ENCODE measurements around the gene RANGRF.

The RANGRF gene

DNA sequence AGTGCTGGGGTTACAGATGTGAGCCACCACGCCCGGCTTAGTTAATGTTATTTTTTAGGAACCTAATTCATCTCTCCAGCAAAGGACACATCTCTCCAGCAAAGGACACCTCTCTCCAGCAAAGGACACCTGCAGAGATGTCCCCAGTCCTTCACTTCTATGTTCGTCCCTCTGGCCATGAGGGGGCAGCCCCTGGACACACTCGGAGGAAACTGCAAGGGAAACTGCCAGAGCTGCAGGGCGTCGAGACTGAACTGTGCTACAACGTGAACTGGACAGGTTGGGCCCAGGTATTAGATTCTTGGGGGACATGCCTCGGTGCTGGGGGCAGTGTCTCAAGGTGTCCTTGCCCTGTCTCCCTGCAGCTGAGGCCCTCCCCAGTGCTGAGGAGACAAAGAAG is 34.7 kb upstream of the RANGRF start:
- TF ChIP-seq, protein P1, sequence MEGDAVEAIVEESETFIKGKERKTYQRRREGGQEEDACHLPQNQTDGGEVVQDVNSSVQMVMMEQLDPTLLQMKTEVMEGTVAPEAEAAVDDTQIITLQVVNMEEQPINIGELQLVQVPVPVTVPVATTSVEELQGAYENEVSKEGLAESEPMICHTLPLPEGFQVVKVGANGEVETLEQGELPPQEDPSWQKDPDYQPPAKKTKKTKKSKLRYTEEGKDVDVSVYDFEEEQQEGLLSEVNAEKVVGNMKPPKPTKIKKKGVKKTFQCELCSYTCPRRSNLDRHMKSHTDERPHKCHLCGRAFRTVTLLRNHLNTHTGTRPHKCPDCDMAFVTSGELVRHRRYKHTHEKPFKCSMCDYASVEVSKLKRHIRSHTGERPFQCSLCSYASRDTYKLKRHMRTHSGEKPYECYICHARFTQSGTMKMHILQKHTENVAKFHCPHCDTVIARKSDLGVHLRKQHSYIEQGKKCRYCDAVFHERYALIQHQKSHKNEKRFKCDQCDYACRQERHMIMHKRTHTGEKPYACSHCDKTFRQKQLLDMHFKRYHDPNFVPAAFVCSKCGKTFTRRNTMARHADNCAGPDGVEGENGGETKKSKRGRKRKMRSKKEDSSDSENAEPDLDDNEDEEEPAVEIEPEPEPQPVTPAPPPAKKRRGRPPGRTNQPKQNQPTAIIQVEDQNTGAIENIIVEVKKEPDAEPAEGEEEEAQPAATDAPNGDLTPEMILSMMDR (conservative IDR thresholded peaks at IDR 0.05; ENCODE audit: low read depth) = no peak
- no peak overlapping the region for H3K27ac ChIP-seq
- ChIA-PET POLR2A (ENCODE audit: low non-redundant PET) (no interaction called here), CTCF (interaction anchor here (0.8 kb wide), 1 partner anchor 47 kb away, joined by 4 read pairs; no protein-coding TSS in a partner anchor)
- DNase-seq (ENCODE audit: low spot score) = no peak

DNA sequence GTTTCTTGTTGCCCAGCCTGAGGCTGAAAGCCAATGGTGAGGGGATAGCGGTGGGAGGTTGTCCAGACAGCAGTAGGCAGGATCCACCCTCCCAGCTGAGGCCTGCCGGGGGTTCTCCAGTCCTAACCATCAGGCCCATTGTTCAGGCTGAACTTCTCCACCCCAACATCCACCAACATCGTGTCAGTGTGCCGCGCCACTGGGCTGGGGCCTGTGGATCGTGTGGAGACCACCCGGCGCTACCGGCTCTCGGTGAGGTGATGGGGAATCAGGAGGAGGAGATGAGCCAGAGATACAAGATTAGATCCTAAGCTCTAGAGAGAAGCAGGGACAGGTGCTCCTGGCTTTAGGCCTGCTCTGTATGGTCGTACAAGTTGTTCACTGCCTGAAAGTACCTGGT is 33.6 kb upstream of the RANGRF start:
- POLR2A ChIA-PET (ENCODE audit: low non-redundant PET) = no interaction called here
- H3K27ac ChIP-seq = no peak overlapping the region
- no peak for DNase-seq (ENCODE audit: low spot score)
- CTCF ChIA-PET = no interaction called here
- TF ChIP-seq, protein P1 (conservative IDR thresholded peaks at IDR 0.05; ENCODE audit: low read depth) = no peak

DNA sequence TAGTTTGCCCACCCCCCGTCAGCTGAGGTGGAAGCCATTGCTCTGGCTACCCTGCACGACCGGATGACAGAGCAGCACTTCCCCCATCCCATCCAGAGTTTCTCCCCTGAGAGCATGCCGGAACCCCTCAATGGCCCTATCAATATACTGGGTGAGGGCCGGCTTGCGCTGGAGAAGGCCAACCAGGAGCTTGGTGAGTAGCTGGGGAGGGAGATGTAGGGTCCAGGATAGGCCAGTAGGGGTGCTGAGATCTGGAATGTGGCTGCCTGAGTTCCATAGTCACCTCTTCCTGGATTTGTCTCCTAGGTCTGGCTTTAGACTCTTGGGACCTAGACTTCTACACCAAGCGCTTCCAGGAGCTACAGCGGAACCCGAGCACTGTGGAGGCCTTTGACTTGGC is 33.0 kb upstream of the RANGRF start:
- no peak overlapping the region for H3K27ac ChIP-seq
- TF ChIP-seq, protein P1 (conservative IDR thresholded peaks at IDR 0.05; ENCODE audit: low read depth) = no peak
- ChIA-PET CTCF (no interaction called here), POLR2A (ENCODE audit: low non-redundant PET) (no interaction called here)
- no peak for DNase-seq (ENCODE audit: low spot score)

DNA sequence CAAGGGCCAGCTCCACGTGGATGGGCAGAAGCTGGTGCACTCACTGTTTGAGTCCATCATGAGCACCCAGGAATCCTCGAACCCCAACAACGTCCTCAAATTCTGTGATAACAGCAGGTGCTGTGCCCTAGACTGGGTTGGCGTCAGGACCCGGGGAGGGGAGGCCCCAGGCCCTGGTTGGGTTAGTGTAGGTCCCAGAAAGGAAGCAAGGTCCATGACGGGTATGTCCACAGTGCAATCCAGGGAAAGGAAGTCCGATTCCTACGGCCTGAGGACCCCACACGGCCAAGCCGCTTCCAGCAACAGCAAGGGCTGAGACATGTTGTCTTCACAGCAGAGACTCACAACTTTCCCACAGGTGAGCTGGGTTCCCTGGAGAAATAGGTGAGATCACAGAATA is 32.2 kb upstream of the RANGRF start:
- ChIA-PET POLR2A (ENCODE audit: low non-redundant PET) (no interaction called here), CTCF (no interaction called here)
- TF ChIP-seq, protein P1 (conservative IDR thresholded peaks at IDR 0.05; ENCODE audit: low read depth) = no peak
- DNase-seq (ENCODE audit: low spot score) = no peak
- H3K27ac ChIP-seq = no peak overlapping the region

DNA sequence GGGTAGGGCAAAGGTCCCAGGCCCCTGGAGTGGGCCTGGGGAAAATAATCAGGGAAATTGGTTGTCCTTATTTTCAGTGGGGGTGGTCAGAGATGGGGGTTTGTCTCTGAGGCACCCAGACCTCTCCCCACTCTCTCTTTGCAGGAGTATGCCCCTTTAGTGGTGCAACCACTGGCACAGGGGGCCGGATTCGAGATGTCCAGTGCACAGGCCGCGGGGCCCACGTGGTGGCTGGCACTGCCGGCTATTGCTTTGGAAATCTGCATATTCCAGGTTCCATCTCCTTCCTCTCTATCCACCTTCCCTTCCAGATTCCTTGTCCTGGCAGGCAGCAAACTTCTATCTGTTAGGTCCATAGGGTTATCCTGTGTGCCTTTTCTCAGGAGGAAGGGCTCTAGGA is 31.8 kb upstream of the RANGRF start:
- POLR2A ChIA-PET (ENCODE audit: low non-redundant PET) = no interaction called here
- H3K27ac ChIP-seq = no peak overlapping the region
- CTCF ChIA-PET = interaction anchor here (0.6 kb wide), 1 partner anchor 330 kb away, joined by 4 read pairs; no protein-coding TSS in a partner anchor
- TF ChIP-seq, protein P1 (conservative IDR thresholded peaks at IDR 0.05; ENCODE audit: low read depth) = no peak
- DNase-seq (ENCODE audit: low spot score) = no peak

DNA sequence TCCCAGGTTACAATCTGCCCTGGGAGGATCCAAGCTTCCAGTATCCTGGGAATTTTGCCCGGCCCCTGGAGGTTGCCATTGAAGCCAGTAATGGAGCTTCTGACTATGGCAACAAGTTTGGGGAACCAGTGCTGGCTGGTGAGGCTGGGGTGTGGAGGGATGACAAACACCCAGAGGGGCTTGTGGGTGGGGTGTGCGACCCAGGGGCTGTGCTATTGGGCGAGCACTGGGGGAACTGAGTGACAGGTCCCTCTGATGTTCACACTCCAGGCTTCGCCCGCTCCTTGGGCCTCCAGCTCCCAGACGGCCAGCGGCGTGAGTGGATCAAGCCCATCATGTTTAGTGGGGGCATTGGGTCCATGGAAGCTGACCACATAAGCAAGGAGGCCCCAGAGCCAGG is 30.7 kb upstream of the RANGRF start:
- H3K27ac ChIP-seq = peak overlapping the region; percentile 11; the same call in 1 of the 2 replicates
- DNase-seq (ENCODE audit: low spot score) = no peak
- TF ChIP-seq, protein P1 (conservative IDR thresholded peaks at IDR 0.05; ENCODE audit: low read depth) = no peak
- ChIA-PET CTCF (no interaction called here), POLR2A (ENCODE audit: low non-redundant PET) (no interaction called here)

DNA sequence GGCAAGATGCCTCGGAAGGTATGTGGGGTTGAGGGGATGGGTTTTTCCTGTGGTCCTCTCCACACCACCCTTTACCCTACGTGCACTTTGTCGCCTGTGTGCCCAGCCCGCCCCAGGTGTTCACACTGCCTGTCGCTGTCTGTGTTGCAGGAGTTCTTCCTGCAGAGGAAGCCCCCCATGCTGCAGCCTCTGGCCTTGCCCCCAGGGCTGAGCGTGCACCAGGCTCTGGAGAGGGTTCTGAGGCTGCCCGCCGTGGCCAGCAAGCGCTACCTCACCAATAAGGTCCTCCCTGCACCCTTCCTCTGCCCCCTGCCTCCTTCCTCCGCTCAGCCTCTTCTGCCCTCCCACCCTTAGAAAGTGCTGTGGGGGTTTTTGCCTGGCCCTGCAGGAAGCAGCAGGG is 24.1 kb upstream of the RANGRF start:
- CTCF ChIA-PET = no interaction called here
- TF ChIP-seq, protein P1 (conservative IDR thresholded peaks at IDR 0.05; ENCODE audit: low read depth) = no peak
- no peak for DNase-seq (ENCODE audit: low spot score)
- no peak overlapping the region for H3K27ac ChIP-seq
- POLR2A ChIA-PET (ENCODE audit: low non-redundant PET) = interaction anchor here (0.7 kb wide), 1 partner anchor 31 kb away, joined by 3 read pairs; the partner anchor contains the start of gene SLC25A35
